T-helper 1 cell treated with Interleukin-12 subunit alpha and Interleukin-12 subunit beta and Interleukin-4 antibody, amounts not matched to agents 30 μg/mL and 1 μg/mL, for 36 hours (primary cell): Measurements from ENCODE around the gene C12orf42.

Source experiments
- H3K27ac Mint-ChIP-seq: one replicate; pipeline ENCODE4 v1.8.0; 2021; ENCODE audit warnings: mild to moderate bottlenecking, mixed read lengths
- H3K27me3 Mint-ChIP-seq: one replicate; pipeline ENCODE4 v1.8.0; 2021; ENCODE audit warnings: low read depth, mixed read lengths
- H3K36me3 Mint-ChIP-seq: one replicate; pipeline ENCODE4 v1.8.0; 2021; ENCODE audit warnings: low read depth, mixed read lengths
- H3K4me1 Mint-ChIP-seq: one replicate; pipeline ENCODE4 v1.8.0; 2021; ENCODE audit warnings: low read depth, mixed read lengths
- H3K4me3 Mint-ChIP-seq: one replicate; pipeline ENCODE4 v1.8.0; 2021; ENCODE audit warnings: mild to moderate bottlenecking, moderate library complexity, mixed read lengths
- H3K9me3 Mint-ChIP-seq: one replicate; pipeline ENCODE4 v1.8.0; 2021; ENCODE audit warnings: mixed read lengths

The C12orf42 gene

GRCh38 chr12:103422746-103423515 is 72.8 kb downstream of the C12orf42 start:
- H3K27ac Mint-ChIP-seq, result no peak overlapping the region
- no peaks in the 10 kb centered on the region for H3K27me3 Mint-ChIP-seq
- H3K4me1 Mint-ChIP-seq, result no peaks in the 10 kb centered on the region
- peaks cover 13% of the 10 kb centered on the region for H3K9me3 Mint-ChIP-seq
- no peak overlapping the region for H3K4me3 Mint-ChIP-seq
- peaks cover 7% of the 10 kb centered on the region for H3K36me3 Mint-ChIP-seq

GRCh38 chr12:103422328-103422727 is 73.4 kb downstream of the C12orf42 start:
- Mint-ChIP-seq H3K27ac (no peak overlapping the region), H3K4me3 (no peak overlapping the region), H3K9me3 (peaks cover 7% of the 10 kb centered on the region)

GRCh38 chr12:103421402-103421801 is 74.4 kb downstream of the C12orf42 start:
- peaks cover 4% of the 10 kb centered on the region for H3K9me3 Mint-ChIP-seq
- H3K4me3 Mint-ChIP-seq, result no peak overlapping the region
- no peak overlapping the region for H3K27ac Mint-ChIP-seq
- no peaks in the 10 kb centered on the region for H3K4me1 Mint-ChIP-seq
- H3K27me3 Mint-ChIP-seq, result no peaks in the 10 kb centered on the region
- peaks cover 2% of the 10 kb centered on the region for H3K36me3 Mint-ChIP-seq

More at GRCh38 chr12:103422328-103422727, 73.4 kb downstream of the C12orf42 start:
- H3K4me1 Mint-ChIP-seq, result no peaks in the 10 kb centered on the region
- no peaks in the 10 kb centered on the region for H3K27me3 Mint-ChIP-seq
- peaks cover 2% of the 10 kb centered on the region for H3K36me3 Mint-ChIP-seq

- H3K9me3 Mint-ChIP-seq, result peaks cover 4% of the 10 kb centered on the region
- H3K4me3 Mint-ChIP-seq, result no peak overlapping the region
- H3K36me3 Mint-ChIP-seq, result no peaks in the 10 kb centered on the region
- H3K4me1 Mint-ChIP-seq, result no peaks in the 10 kb centered on the region
- H3K27ac Mint-ChIP-seq, result no peak overlapping the region
- no peaks in the 10 kb centered on the region for H3K27me3 Mint-ChIP-seq
Measured at GRCh38 chr12:103415681-103416080, 80.1 kb downstream of the C12orf42 start.

GRCh38 chr12:103401421-103401820 is 94.3 kb downstream of the C12orf42 start:
- Mint-ChIP-seq H3K27ac (no peak overlapping the region), H3K9me3 (peaks cover 4% of the 10 kb centered on the region), H3K27me3 (peaks cover 4% of the 10 kb centered on the region), H3K4me3 (no peak overlapping the region), H3K36me3 (peaks cover 2% of the 10 kb centered on the region), H3K4me1 (no peaks in the 10 kb centered on the region)

- Mint-ChIP-seq H3K4me3 (no peak overlapping the region), H3K4me1 (no peaks in the 10 kb centered on the region), H3K27ac (no peak overlapping the region), H3K9me3 (peaks cover 8% of the 10 kb centered on the region), H3K27me3 (peaks cover 4% of the 10 kb centered on the region), H3K36me3 (peaks cover 3% of the 10 kb centered on the region)
Measured at GRCh38 chr12:103399986-103400385, 95.8 kb downstream of the C12orf42 start.

- Mint-ChIP-seq H3K4me1 (no peaks in the 10 kb centered on the region), H3K27me3 (peaks cover 4% of the 10 kb centered on the region), H3K27ac (no peak overlapping the region), H3K9me3 (peaks cover 8% of the 10 kb centered on the region), H3K4me3 (no peak overlapping the region), H3K36me3 (peaks cover 3% of the 10 kb centered on the region)
Measured at GRCh38 chr12:103397536-103397935, 98.2 kb downstream of the C12orf42 start.

- peaks cover 4% of the 10 kb centered on the region for H3K27me3 Mint-ChIP-seq
- H3K9me3 Mint-ChIP-seq, result peaks cover 12% of the 10 kb centered on the region
- H3K36me3 Mint-ChIP-seq, result peaks cover 3% of the 10 kb centered on the region
- no peak overlapping the region for H3K27ac Mint-ChIP-seq
- no peak overlapping the region for H3K4me3 Mint-ChIP-seq
- H3K4me1 Mint-ChIP-seq, result no peaks in the 10 kb centered on the region
Measured at GRCh38 chr12:103392722-103393121, 103.0 kb downstream of the C12orf42 start.

- H3K36me3 Mint-ChIP-seq, result no peaks in the 10 kb centered on the region
- H3K4me3 Mint-ChIP-seq, result no peak overlapping the region
- no peaks in the 10 kb centered on the region for H3K4me1 Mint-ChIP-seq
- H3K27ac Mint-ChIP-seq, result no peak overlapping the region
- peaks cover 5% of the 10 kb centered on the region for H3K9me3 Mint-ChIP-seq
- peaks cover 11% of the 10 kb centered on the region for H3K27me3 Mint-ChIP-seq
Measured at GRCh38 chr12:103391103-103391502, 104.7 kb downstream of the C12orf42 start.

- H3K36me3 Mint-ChIP-seq, result no peaks in the 10 kb centered on the region
- H3K9me3 Mint-ChIP-seq, result peaks cover 4% of the 10 kb centered on the region
- no peak overlapping the region for H3K27ac Mint-ChIP-seq
- H3K4me3 Mint-ChIP-seq, result no peak overlapping the region
- H3K27me3 Mint-ChIP-seq, result peaks cover 11% of the 10 kb centered on the region
- no peaks in the 10 kb centered on the region for H3K4me1 Mint-ChIP-seq
Measured at GRCh38 chr12:103387385-103387784, 108.4 kb downstream of the C12orf42 start.

GRCh38 chr12:103386451-103386850 is 109.3 kb downstream of the C12orf42 start:
- Mint-ChIP-seq H3K9me3 (peaks cover 4% of the 10 kb centered on the region), H3K27me3 (peaks cover 11% of the 10 kb centered on the region), H3K27ac (no peak overlapping the region), H3K36me3 (no peaks in the 10 kb centered on the region), H3K4me3 (no peak overlapping the region), H3K4me1 (no peaks in the 10 kb centered on the region)

GRCh38 chr12:103382736-103383346 is 112.9 kb downstream of the C12orf42 start:
- H3K27ac Mint-ChIP-seq, result no peak overlapping the region
- no peaks in the 10 kb centered on the region for H3K36me3 Mint-ChIP-seq
- peaks cover 11% of the 10 kb centered on the region for H3K27me3 Mint-ChIP-seq

GRCh38 chr12:103382119-103382518 is 113.6 kb downstream of the C12orf42 start:
- H3K9me3 Mint-ChIP-seq, result no peaks in the 10 kb centered on the region
- no peaks in the 10 kb centered on the region for H3K4me1 Mint-ChIP-seq
- no peak overlapping the region for H3K27ac Mint-ChIP-seq
- H3K27me3 Mint-ChIP-seq, result peaks cover 9% of the 10 kb centered on the region
- H3K36me3 Mint-ChIP-seq, result no peaks in the 10 kb centered on the region
- no peak overlapping the region for H3K4me3 Mint-ChIP-seq

More at GRCh38 chr12:103382736-103383346, 112.9 kb downstream of the C12orf42 start:
- H3K4me3 Mint-ChIP-seq, result no peak overlapping the region
- no peaks in the 10 kb centered on the region for H3K9me3 Mint-ChIP-seq
- no peaks in the 10 kb centered on the region for H3K4me1 Mint-ChIP-seq

- Mint-ChIP-seq H3K27me3 (no peaks in the 10 kb centered on the region), H3K4me3 (no peak overlapping the region), H3K36me3 (no peaks in the 10 kb centered on the region), H3K9me3 (no peaks in the 10 kb centered on the region), H3K27ac (no peak overlapping the region), H3K4me1 (no peaks in the 10 kb centered on the region)
Measured at GRCh38 chr12:103379670-103380069, 116.1 kb downstream of the C12orf42 start.

- Mint-ChIP-seq H3K9me3 (peaks cover 19% of the 10 kb centered on the region), H3K27me3 (no peaks in the 10 kb centered on the region), H3K4me3 (no peak overlapping the region), H3K4me1 (peaks cover 6% of the 10 kb centered on the region), H3K27ac (no peak overlapping the region), H3K36me3 (peaks cover 3% of the 10 kb centered on the region)
Measured at GRCh38 chr12:103373088-103373523, 122.7 kb downstream of the C12orf42 start.
